ENCODE results near the gene SRCIN1.
A peak's percentile ranks its signal among the peaks of the same experiment; 100 is the strongest.
"Not testable (repeated sequence)": the region's sequence is repeated elsewhere in the genome, so short reads cannot be mapped to it uniquely, and the experiment has no call there.

SRCIN1 gene

DNA sequence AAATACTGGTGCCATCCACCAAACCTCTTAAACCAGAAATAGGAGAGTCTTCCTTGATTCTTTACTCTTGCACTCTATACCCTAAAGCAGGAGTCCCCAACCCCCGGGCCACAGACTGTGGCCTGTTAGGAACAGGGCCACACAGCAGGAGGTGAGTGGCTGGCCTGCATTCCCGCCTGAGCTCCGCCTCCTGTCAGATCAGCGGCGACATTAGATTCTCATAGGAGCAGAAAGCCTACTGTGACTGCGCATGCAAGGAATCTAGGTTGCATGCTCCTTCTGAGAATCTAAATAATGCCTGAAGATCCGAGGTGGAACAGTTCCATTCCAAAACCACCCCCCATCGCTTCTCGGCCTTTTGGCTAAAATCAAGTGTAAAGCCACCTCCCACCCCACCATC is 30.3 kb upstream of the SRCIN1 start:
- no peak overlapping the region for H3K4me3 ChIP-seq (ENCODE audit: control insufficient read depth, low read depth, low read length)
- TF ChIP-seq, protein P1, sequence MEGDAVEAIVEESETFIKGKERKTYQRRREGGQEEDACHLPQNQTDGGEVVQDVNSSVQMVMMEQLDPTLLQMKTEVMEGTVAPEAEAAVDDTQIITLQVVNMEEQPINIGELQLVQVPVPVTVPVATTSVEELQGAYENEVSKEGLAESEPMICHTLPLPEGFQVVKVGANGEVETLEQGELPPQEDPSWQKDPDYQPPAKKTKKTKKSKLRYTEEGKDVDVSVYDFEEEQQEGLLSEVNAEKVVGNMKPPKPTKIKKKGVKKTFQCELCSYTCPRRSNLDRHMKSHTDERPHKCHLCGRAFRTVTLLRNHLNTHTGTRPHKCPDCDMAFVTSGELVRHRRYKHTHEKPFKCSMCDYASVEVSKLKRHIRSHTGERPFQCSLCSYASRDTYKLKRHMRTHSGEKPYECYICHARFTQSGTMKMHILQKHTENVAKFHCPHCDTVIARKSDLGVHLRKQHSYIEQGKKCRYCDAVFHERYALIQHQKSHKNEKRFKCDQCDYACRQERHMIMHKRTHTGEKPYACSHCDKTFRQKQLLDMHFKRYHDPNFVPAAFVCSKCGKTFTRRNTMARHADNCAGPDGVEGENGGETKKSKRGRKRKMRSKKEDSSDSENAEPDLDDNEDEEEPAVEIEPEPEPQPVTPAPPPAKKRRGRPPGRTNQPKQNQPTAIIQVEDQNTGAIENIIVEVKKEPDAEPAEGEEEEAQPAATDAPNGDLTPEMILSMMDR (conservative IDR thresholded peaks at IDR 0.05; ENCODE audit: control insufficient read depth, insufficient read depth, low read depth, low read length), result no peak
- DNase-seq (ENCODE audit: low read depth), result no peak

DNA sequence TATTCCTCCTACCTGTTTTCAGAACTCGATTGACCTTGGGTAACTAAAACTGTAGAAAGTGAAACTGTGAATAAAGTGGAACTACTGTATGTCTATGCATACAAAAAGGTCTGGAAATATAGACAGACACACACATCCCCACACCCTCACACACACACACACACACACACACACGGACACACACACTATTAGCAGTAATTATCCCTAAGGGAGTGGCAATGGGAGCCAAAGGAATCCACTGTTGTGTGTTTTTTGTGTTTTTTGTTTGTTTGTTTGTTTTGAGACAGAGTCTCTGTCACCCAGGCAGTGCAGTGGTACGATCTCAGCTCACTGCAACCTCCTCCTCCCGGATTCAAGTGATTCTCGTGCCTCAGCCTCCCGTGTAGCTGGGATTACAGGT is 26.6 kb upstream of the SRCIN1 start:
- TF ChIP-seq, protein P1 (conservative IDR thresholded peaks at IDR 0.05; ENCODE audit: control insufficient read depth, insufficient read depth, low read depth, low read length), result no peak
- H3K4me3 ChIP-seq (ENCODE audit: control insufficient read depth, low read depth, low read length), result no peak overlapping the region
- no peak for DNase-seq (ENCODE audit: low read depth)

DNA sequence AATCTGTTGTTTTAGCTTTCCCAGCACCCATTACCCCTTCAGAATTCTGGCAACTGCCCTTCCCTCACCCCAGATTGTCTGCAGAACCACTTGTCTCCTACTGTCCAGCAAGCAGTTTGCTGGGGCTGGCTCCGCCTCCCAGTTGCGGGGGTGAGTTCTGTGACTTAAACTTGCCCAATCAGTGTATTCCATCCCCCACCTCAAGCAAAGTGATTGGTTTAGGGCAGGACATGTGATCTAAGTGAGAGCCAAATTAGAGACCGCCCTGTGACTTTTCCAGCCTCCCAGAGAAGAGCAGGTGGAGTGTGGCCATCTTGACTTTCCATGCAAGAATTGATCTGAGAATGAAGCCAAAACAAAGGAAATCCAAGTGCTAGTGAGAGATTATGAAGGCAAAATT is 22.7 kb upstream of the SRCIN1 start:
- TF ChIP-seq, protein P1 (conservative IDR thresholded peaks at IDR 0.05; ENCODE audit: control insufficient read depth, insufficient read depth, low read depth, low read length), result no peak
- peak; percentile 18 for DNase-seq (ENCODE audit: low read depth)
- no peak overlapping the region for H3K4me3 ChIP-seq (ENCODE audit: control insufficient read depth, low read depth, low read length)

GRCh38 chr17:38627957-38628356 is 22.2 kb upstream of the SRCIN1 start:
- no peak for DNase-seq (ENCODE audit: low read depth)
- TF ChIP-seq, protein P1 (conservative IDR thresholded peaks at IDR 0.05; ENCODE audit: control insufficient read depth, insufficient read depth, low read depth, low read length), result no peak

GRCh38 chr17:38626606-38627226 is 21.0 kb upstream of the SRCIN1 start:
- DNase-seq (ENCODE audit: low read depth); H3K4me3 ChIP-seq (ENCODE audit: control insufficient read depth, low read depth, low read length): not testable (repeated sequence)

More at GRCh38 chr17:38627957-38628356, 22.2 kb upstream of the SRCIN1 start:
- no peak overlapping the region for H3K4me3 ChIP-seq (ENCODE audit: control insufficient read depth, low read depth, low read length)

DNA sequence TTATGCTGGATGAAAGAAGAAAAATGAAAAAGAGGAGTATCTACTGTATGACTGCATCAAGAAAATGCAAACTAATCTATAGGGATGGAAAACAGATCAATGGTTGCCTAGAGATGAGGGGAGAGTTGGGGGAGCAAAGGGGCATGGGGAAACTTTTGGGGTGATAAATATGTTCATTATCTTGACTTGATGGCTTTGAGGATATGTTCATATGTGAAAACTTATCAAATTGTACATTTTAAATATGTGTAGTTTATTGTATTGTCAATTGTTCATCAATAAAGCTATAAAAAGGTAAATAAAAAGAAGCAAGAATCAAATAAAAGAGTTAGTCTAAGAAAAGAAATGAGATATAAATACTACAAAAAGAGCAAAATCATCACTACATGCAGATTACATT is 19.7 kb upstream of the SRCIN1 start:
- DNase-seq (ENCODE audit: low read depth), result no peak
- no peak overlapping the region for H3K4me3 ChIP-seq (ENCODE audit: control insufficient read depth, low read depth, low read length)
- TF ChIP-seq, protein P1 (conservative IDR thresholded peaks at IDR 0.05; ENCODE audit: control insufficient read depth, insufficient read depth, low read depth, low read length), result no peak

DNA sequence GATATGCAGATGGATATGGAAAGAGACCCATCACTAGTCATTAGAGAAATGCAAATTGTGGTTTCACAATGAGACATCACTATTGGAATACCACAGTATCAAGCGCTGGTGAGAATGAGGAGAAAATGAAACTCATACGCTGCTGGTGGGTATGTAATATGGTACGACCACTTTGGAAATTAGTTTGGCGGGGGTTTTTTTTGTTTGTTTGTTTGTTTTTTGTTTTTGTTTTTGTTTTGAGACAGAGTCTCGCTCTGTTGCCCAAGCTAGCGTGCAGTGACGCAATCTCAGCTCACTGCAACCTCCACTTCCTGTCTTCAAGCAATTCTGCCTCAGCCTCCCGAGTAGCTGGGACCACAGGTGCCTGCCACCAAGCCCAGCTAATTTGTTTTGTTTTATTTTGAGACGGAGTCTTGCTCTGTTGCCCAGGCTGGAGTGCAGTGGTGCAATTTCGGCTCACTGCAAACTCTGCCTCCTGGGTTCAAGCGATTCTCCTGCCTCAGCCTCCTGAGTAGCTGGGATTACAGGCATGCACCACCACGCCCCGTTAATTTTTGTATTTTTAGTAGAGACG is 19.1 kb upstream of the SRCIN1 start:
- H3K4me3 ChIP-seq (ENCODE audit: control insufficient read depth, low read depth, low read length); DNase-seq (ENCODE audit: low read depth): not testable (repeated sequence)

DNA sequence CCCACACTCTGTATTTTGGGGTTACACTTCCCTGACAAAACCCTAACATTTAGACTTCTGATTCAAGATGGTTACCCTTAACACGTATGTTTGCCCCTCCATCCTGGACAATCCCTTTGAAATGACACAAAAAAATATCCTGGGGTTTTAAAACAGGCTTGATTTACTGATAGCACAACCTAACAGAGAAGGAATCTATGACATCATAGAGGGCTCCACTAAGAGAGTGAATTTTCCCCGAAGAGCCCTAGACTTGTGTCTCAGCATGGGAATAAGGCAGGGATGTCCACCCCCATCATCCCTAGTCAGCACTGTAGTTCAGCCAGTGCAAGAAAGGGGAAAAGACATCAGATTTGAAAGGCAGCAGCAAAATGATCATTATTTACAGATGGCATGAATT is 15.8 kb upstream of the SRCIN1 start:
- DNase-seq (ENCODE audit: low read depth), result no peak
- H3K4me3 ChIP-seq (ENCODE audit: control insufficient read depth, low read depth, low read length), result no peak overlapping the region
- TF ChIP-seq, protein P1 (conservative IDR thresholded peaks at IDR 0.05; ENCODE audit: control insufficient read depth, insufficient read depth, low read depth, low read length), result no peak
